Myometrial cell (primary cell): ENCODE results near the gene CCNC. TPM values are rescaled to one million over a fixed set of nuclear protein-coding genes. Genes with fewer than 3 reads are reported as not detected.

Experiments
- total RNA-seq: library from RNA; depleted of rRNA; stranded (reverse); fragments of >200 nt; gene quantifications from 2 replicates; pipeline ENCODE4 v1.2.3, GENCODE V29; 2015

The CCNC gene, protein sequence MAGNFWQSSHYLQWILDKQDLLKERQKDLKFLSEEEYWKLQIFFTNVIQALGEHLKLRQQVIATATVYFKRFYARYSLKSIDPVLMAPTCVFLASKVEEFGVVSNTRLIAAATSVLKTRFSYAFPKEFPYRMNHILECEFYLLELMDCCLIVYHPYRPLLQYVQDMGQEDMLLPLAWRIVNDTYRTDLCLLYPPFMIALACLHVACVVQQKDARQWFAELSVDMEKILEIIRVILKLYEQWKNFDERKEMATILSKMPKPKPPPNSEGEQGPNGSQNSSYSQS
- total RNA-seq, result 83.3 and 91.6 TPM in 2 replicates

GRCh38 chr6:99568103-99568933 lies at the start of gene CCNC:
Gene CCNC, minus strand, starts transcription at chr6:99568660. Its CDS starts 133 bp downstream, at chr6:99568527.

DNA sequence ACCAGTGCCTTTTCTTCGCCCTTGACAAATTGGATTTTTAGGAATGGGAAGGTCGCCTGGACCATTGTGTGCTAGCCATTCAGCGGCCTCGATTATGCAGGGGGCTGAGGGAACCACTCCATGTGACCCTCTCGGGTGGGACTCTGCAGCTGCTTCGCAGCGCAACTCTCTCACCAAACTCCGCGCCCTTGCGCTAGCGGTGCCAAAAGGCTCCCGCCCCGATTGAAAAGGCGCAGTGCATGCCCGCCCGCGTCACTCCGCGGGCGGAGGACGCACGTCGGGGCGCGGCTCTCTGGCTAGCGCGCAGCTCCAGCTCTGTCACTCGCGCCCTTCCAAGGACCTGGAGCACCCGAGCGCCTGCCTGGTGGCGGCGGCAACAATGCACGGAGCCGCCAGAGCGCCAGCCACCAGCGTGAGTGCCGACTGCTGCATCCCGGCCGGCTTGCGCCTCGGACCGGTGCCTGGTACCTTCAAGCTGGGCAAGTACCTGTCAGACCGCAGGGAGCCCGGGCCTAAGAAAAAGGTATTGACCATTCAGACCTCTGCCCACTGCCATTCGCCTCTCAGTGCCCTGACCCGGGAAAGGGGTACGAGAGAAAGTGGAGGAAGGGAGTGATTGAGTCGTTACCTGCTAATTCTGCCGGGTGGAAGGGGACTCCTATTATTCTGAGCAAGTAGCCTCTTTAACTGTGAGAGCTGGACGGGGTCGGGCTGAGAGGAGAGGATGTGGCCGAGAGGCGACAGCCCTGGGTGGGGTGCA lies 38.4 kb upstream of the CCNC start, which contains the start of gene PRDM13:
TSS of gene PRDM13 (plus strand) at position 178 of the 760 bp plus-strand sequence. CDS start at position 380, 202 bp downstream.

Other genes with a start within 250 kb of the CCNC start
- 1.9 and 8.6 TPM in 2 replicates for gene FAXC, start 219.0 kb downstream of the CCNC start, total RNA-seq
- gene COQ3, start 174.5 kb downstream of the CCNC start, total RNA-seq, result 14.4 and 24.2 TPM in 2 replicates
- gene PNISR, start 143.4 kb downstream of the CCNC start, total RNA-seq, result 20.5 and 44.1 TPM in 2 replicates
- gene USP45, start 53.2 kb downstream of the CCNC start, total RNA-seq, result 9.8 and 23.9 TPM in 2 replicates
- gene PRDM13, start 38.2 kb upstream of the CCNC start, total RNA-seq, result not detected in 2 replicates